Measurements from ENCODE around the gene FBXW10B. TPM values are rescaled to one million over a fixed set of nuclear protein-coding genes. Genes with fewer than 3 reads are reported as not detected.
"Not testable (repeated sequence)": the region's sequence is repeated elsewhere in the genome, so short reads cannot be mapped to it uniquely, and the experiment has no call there.

The FBXW10B gene
- total RNA-seq, 2 experiments from 2014 or later, result 0.45 TPM; not detected in 1

GRCh38 chr17:15658296-15658695 lies 38.8 kb upstream of the FBXW10B start:
- ChIA-PET POLR2A (no interaction called here), CTCF (no interaction called here)
- Histone ChIP-seq H3K4me1 (ENCODE audit: insufficient read depth, low read length) (no peaks in the 10 kb centered on the region), H3K36me3 (ENCODE audit: insufficient read depth, low read length) (peaks cover 7% of the 10 kb centered on the region), H3K4me3 (ENCODE audit: low read length) (no peak overlapping the region), H3K27ac (ENCODE audit: low read depth in 1 of 2, low read length in 2 of 2) (no peak overlapping the region), H3K27me3 (ENCODE audit: control insufficient read depth in 1 of 2, insufficient read depth in 2 of 2, low read length in 2 of 2) (no peaks in the 10 kb centered on the region), H3K9me3 (ENCODE audit: control insufficient read depth in 1 of 2, insufficient read depth in 1 of 2, low read length in 2 of 2) (no peaks in the 10 kb centered on the region)
- H3K9me3 Mint-ChIP-seq, result no peaks in the 10 kb centered on the region
- H3K4me3 Mint-ChIP-seq, result no peak overlapping the region
- H3K36me3 Mint-ChIP-seq (ENCODE audit: low read depth), result no peaks in the 10 kb centered on the region
- no peak for DNase-seq
- H3K4me1 Mint-ChIP-seq (ENCODE audit: low read depth), result no peaks in the 10 kb centered on the region
- TF ChIP-seq, protein P1, sequence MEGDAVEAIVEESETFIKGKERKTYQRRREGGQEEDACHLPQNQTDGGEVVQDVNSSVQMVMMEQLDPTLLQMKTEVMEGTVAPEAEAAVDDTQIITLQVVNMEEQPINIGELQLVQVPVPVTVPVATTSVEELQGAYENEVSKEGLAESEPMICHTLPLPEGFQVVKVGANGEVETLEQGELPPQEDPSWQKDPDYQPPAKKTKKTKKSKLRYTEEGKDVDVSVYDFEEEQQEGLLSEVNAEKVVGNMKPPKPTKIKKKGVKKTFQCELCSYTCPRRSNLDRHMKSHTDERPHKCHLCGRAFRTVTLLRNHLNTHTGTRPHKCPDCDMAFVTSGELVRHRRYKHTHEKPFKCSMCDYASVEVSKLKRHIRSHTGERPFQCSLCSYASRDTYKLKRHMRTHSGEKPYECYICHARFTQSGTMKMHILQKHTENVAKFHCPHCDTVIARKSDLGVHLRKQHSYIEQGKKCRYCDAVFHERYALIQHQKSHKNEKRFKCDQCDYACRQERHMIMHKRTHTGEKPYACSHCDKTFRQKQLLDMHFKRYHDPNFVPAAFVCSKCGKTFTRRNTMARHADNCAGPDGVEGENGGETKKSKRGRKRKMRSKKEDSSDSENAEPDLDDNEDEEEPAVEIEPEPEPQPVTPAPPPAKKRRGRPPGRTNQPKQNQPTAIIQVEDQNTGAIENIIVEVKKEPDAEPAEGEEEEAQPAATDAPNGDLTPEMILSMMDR (IDR thresholded peaks at IDR 0.05), result no peak
- intact Hi-C loops (cut with DNase I, micrococcal nuclease), result no loop called here
- ATAC-seq (ENCODE audit: poor library complexity), result no peak
- H3K27me3 Mint-ChIP-seq, result no peaks in the 10 kb centered on the region
- H3K27ac Mint-ChIP-seq, result no peak overlapping the region

GRCh38 chr17:15657868-15658267 lies 38.4 kb upstream of the FBXW10B start:
- Histone ChIP-seq H3K9me3 (ENCODE audit: control insufficient read depth in 1 of 2, insufficient read depth in 1 of 2, low read length in 2 of 2) (no peaks in the 10 kb centered on the region), H3K4me3 (ENCODE audit: low read length) (no peak overlapping the region), H3K4me1 (ENCODE audit: insufficient read depth, low read length) (no peaks in the 10 kb centered on the region), H3K36me3 (ENCODE audit: insufficient read depth, low read length) (peaks cover 7% of the 10 kb centered on the region), H3K27me3 (ENCODE audit: control insufficient read depth in 1 of 2, insufficient read depth in 2 of 2, low read length in 2 of 2) (no peaks in the 10 kb centered on the region), H3K27ac (ENCODE audit: low read depth in 1 of 2, low read length in 2 of 2) (no peak overlapping the region)
- TF ChIP-seq, protein P1 (IDR thresholded peaks at IDR 0.05), result no peak
- ATAC-seq (ENCODE audit: poor library complexity) (no peak), DNase-seq (no peak)
- intact Hi-C loops (cut with DNase I, micrococcal nuclease), result no loop called here
- H3K27ac Mint-ChIP-seq, result no peak overlapping the region
- no peaks in the 10 kb centered on the region for H3K4me1 Mint-ChIP-seq (ENCODE audit: low read depth)
- ChIA-PET POLR2A (no interaction called here), CTCF (no interaction called here)
- H3K27me3 Mint-ChIP-seq, result no peaks in the 10 kb centered on the region
- H3K36me3 Mint-ChIP-seq (ENCODE audit: low read depth), result no peaks in the 10 kb centered on the region
- no peak overlapping the region for H3K4me3 Mint-ChIP-seq
- no peaks in the 10 kb centered on the region for H3K9me3 Mint-ChIP-seq

DNA sequence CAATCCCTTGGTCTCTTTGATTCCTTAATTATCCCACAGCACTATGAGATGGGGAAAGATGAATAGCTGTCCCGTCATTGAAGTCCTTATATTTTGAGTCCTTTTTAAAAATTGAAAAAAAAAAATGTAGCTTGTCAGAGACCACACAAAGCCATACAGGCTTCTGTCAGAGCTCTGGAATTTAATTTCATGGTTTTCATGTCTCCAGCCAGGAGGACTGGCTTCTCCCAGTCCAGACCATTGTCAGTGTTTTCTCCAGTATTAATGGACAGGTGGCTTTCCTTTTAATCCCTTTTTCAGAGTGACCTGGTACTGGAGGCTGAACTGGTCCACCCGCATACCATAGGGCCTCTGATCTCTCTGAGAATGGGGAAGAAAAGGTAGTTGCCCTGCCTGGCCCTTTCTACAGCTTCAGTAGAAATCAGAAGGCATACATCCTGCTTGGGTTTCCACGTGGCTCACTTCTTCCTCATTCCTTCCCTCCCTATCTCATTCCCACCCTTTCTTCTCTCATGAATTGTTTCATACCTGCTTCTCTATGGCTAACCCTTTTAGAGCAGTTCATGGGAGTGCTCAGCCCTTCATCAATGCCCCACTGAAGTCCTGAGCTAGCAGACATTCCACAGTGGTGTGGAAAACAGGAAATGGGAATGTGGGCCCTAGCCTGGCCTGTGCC lies 35.5 kb upstream of the FBXW10B start:
- Mint-ChIP-seq H3K27ac (no peak overlapping the region), H3K9me3 (no peaks in the 10 kb centered on the region), H3K4me1 (ENCODE audit: low read depth) (peaks cover 10% of the 10 kb centered on the region), H3K4me3 (no peak overlapping the region), H3K27me3 (no peaks in the 10 kb centered on the region), H3K36me3 (ENCODE audit: low read depth) (no peaks in the 10 kb centered on the region)
- Histone ChIP-seq H3K27me3 (ENCODE audit: control insufficient read depth in 1 of 2, insufficient read depth in 2 of 2, low read length in 2 of 2) (no peaks in the 10 kb centered on the region), H3K4me1 (ENCODE audit: insufficient read depth, low read length) (peaks cover 12% of the 10 kb centered on the region), H3K4me3 (ENCODE audit: low read length) (no peak overlapping the region), H3K9me3 (ENCODE audit: control insufficient read depth in 1 of 2, insufficient read depth in 1 of 2, low read length in 2 of 2) (no peaks in the 10 kb centered on the region), H3K27ac (ENCODE audit: low read depth in 1 of 2, low read length in 2 of 2) (no peak overlapping the region), H3K36me3 (ENCODE audit: insufficient read depth, low read length) (peaks cover 7% of the 10 kb centered on the region)
- ChIA-PET POLR2A (no interaction called here), CTCF (no interaction called here)
- ATAC-seq (ENCODE audit: poor library complexity) (no peak), DNase-seq (no peak)
- intact Hi-C loops (cut with DNase I, micrococcal nuclease), result no loop called here
- TF ChIP-seq, protein P1 (IDR thresholded peaks at IDR 0.05), result no peak

DNA sequence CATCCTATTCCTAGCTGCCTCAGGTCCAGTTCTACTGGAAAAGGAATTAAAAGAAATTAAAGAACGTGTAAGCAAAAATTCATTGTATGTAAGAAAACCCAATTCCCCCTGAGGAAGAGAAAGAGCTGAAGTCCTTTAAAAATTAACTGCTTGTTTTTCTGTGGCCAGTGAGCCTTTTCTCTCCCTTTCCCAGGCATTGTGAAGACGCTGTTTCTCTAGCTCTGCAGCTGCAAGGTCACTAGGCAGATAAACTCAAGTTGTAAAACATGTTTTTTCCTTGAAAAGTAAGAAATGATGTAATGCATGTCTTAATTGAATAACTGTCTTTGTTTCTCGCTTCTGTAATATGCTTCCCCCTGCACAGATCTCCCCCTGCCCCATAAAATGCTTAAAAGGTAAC lies 34.9 kb upstream of the FBXW10B start:
- H3K4me3 Mint-ChIP-seq; H3K9me3 Mint-ChIP-seq; H3K27me3 Mint-ChIP-seq; DNase-seq; CTCF ChIA-PET; H3K4me3 ChIP-seq (ENCODE audit: low read length); H3K27ac Mint-ChIP-seq; H3K4me1 Mint-ChIP-seq (ENCODE audit: low read depth); H3K27ac ChIP-seq (ENCODE audit: low read depth in 1 of 2, low read length in 2 of 2); H3K36me3 ChIP-seq (ENCODE audit: insufficient read depth, low read length); H3K36me3 Mint-ChIP-seq (ENCODE audit: low read depth); H3K27me3 ChIP-seq (ENCODE audit: control insufficient read depth in 1 of 2, insufficient read depth in 2 of 2, low read length in 2 of 2); POLR2A ChIA-PET; intact Hi-C loops (cut with DNase I, micrococcal nuclease); ATAC-seq (ENCODE audit: poor library complexity); H3K9me3 ChIP-seq (ENCODE audit: control insufficient read depth in 1 of 2, insufficient read depth in 1 of 2, low read length in 2 of 2): not testable (repeated sequence)
- H3K4me1 ChIP-seq (ENCODE audit: insufficient read depth, low read length), result peaks cover 12% of the 10 kb centered on the region

Data from CD4-positive, alpha-beta T cell (primary cell).